Tibial nerve (tissue), 4 donors: ENCODE results near the gene OGA.

Source experiments
- EP300 ChIP-seq, 2 donors: sonication (generic); formaldehyde crosslinking; IDR thresholded peaks; one replicate each; pipeline ENCODE4 v1.6.1; 2017; ENCODE audit warnings: antibody characterized with exemption in 2 of 2, mild to moderate bottlenecking in 1 of 2
- POLR2A ChIP-seq, 2 donors: fragments of 450-650 bp; IDR thresholded peaks; one replicate each; pipeline ENCODE4 v1.6.1; 2017; ENCODE audit warnings: antibody characterized with exemption in 2 of 2, mild to moderate bottlenecking in 2 of 2, moderate library complexity in 2 of 2
- TF ChIP-seq, protein P1 (sequence below), 5 experiments: fragments of 200-600 bp in 3 of 5; fragments of 450-650 bp in 2 of 5; sonication (generic) in 3 of 5; IDR thresholded peaks; one replicate each; pipeline ENCODE4 v1.5.1; 2016 to 2019; ENCODE audit warnings: antibody characterized with exemption in 5 of 5, mild to moderate bottlenecking in 3 of 5, moderate library complexity in 2 of 5

DNA sequence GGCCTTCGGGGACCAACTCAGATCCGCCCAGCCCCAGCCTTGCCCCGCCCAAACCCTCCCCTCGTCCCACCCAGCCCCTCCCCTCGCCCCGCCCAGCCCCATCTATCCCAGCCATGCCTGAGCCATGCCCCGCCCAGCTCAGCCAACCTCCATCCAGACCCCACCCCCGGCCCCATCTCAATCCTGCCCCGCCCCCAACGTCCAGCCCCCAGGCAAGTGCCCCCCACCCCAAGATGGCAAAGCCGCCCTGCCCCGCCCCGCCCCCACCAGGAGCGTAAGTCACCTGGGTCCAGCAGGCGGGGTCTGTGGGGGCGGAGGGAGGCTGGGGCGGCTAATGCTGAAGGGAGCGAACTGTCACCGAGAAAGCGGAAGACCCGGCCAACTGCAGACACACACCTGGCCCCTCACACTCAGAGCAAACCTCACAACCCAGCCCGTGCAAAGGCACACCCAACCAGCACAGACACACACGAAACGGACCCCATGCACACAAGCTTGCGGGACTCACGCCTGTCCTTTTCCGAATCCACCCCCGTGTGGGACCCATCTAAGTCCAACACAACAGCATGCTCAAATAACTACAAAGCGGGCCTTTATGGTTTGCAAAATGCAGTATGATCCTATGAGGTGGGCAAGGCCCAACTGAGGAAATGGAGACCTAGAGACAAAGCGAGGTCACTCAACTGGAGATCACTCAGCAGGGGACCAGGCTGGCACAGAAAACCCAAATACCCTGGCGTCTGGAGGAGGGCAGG lies 11.5 kb upstream of the OGA start:
- TF ChIP-seq, protein P1, sequence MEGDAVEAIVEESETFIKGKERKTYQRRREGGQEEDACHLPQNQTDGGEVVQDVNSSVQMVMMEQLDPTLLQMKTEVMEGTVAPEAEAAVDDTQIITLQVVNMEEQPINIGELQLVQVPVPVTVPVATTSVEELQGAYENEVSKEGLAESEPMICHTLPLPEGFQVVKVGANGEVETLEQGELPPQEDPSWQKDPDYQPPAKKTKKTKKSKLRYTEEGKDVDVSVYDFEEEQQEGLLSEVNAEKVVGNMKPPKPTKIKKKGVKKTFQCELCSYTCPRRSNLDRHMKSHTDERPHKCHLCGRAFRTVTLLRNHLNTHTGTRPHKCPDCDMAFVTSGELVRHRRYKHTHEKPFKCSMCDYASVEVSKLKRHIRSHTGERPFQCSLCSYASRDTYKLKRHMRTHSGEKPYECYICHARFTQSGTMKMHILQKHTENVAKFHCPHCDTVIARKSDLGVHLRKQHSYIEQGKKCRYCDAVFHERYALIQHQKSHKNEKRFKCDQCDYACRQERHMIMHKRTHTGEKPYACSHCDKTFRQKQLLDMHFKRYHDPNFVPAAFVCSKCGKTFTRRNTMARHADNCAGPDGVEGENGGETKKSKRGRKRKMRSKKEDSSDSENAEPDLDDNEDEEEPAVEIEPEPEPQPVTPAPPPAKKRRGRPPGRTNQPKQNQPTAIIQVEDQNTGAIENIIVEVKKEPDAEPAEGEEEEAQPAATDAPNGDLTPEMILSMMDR (IDR thresholded peaks at IDR 0.05): no peak
- TF ChIP-seq POLR2A (IDR thresholded peaks at IDR 0.05) (no peak), EP300 (IDR thresholded peaks at IDR 0.05) (no peak)
